ENCODE data around the gene CRACR2A. TPM values are rescaled to one million over a fixed set of nuclear protein-coding genes. Genes with fewer than 3 reads are reported as not detected.

The CRACR2A gene
- polyA plus RNA-seq, 2 of the 4 experiments (the other 2 are of a cell fraction): 1.1 to 3.8 TPM

GRCh38 chr12:3617565-3617964 lies 135.3 kb downstream of the CRACR2A start:
- no peak for FAIRE-seq
- Histone ChIP-seq H3K4me1 (no peaks in the 10 kb centered on the region), H3K9me3 (no peaks in the 10 kb centered on the region), H3K4me2 (no peak overlapping the region), H3K27ac (no peak overlapping the region), H3K4me3 (no peak overlapping the region)
- no peak for DNase-seq (ENCODE audit: low read depth in 1 of 2, low spot score in 1 of 2)
- no peak for ATAC-seq
- WGBS (ENCODE audit: missing lambda C conversion rate): 50% methylated on average over 4 of the region's 4 CpGs
- CTCF ChIA-PET: interaction anchor here (1.4 to 1.8 kb wide), 3 partner anchors 10 to 317 kb away, joined by 3 to 7 read pairs (median 6); no protein-coding TSS in a partner anchor
- TF ChIP-seq MAZ (IDR thresholded peaks at IDR 0.05; ENCODE audit: borderline replicate concordance, low read depth, low read length) (no peak), RAD21 (conservative IDR thresholded peaks at IDR 0.05 in 1 of 2, IDR thresholded peaks at IDR 0.05 in 1 of 2) (no peak), PBX3 (IDR thresholded peaks at IDR 0.05) (no peak), FOSB (CRISPR knock-in tag; IDR thresholded peaks at IDR 0.05) (no peak), SMC3 (IDR thresholded peaks at IDR 0.05) (no peak), HEYL (CRISPR knock-in tag; IDR thresholded peaks at IDR 0.05) (no peak), CHD2 (IDR thresholded peaks at IDR 0.05; ENCODE audit: low read length, partially characterized antibody) (no peak), TP53 (CRISPR knock-in tag; IDR thresholded peaks at IDR 0.05) (no peak), EP300 (IDR thresholded peaks at IDR 0.05) (no peak), FOXS1 (CRISPR knock-in tag; IDR thresholded peaks at IDR 0.05) (no peak), RNF2 (IDR thresholded peaks at IDR 0.05; ENCODE audit: borderline replicate concordance, low read depth) (no peak), JUN (IDR thresholded peaks at IDR 0.05) (no peak), ESRRA (IDR thresholded peaks at IDR 0.05; ENCODE audit: borderline replicate concordance, low read length) (no peak)
- POLR2A ChIA-PET: no interaction called here

- H3K4me2 ChIP-seq: no peak overlapping the region
- POLR2A ChIA-PET: no interaction called here
- no peak for ATAC-seq
Observed at GRCh38 chr12:3615862-3616261, 137.0 kb downstream of the CRACR2A start.

More at GRCh38 chr12:3615862-3616261, 137.0 kb downstream of the CRACR2A start:
- CTCF ChIA-PET: interaction anchor here (1.6 to 1.8 kb wide), 2 partner anchors 161 to 315 kb away, joined by 6 to 7 read pairs; no protein-coding TSS in a partner anchor
- no peaks in the 10 kb centered on the region for H3K4me1 ChIP-seq
- H3K4me3 ChIP-seq: no peak overlapping the region
- TF ChIP-seq RCOR1 (IDR thresholded peaks at IDR 0.05; ENCODE audit: low read depth, low read length): no peak
- TF ChIP-seq REST (IDR thresholded peaks at IDR 0.05): no peak
- TF ChIP-seq SREBF2 (IDR thresholded peaks at IDR 0.05): no peak
- no peak for TF ChIP-seq EP300 (IDR thresholded peaks at IDR 0.05)
- TF ChIP-seq HEYL (CRISPR knock-in tag; IDR thresholded peaks at IDR 0.05): no peak
- no peak for TF ChIP-seq POLR2A (IDR thresholded peaks at IDR 0.05; ENCODE audit: low read length)
- no peak for TF ChIP-seq ZC3H11A (IDR thresholded peaks at IDR 0.05)
- TF ChIP-seq ATOH8 (CRISPR knock-in tag; IDR thresholded peaks at IDR 0.05; ENCODE audit: low read depth): no peak
- TF ChIP-seq TFCP2L1 (CRISPR knock-in tag; IDR thresholded peaks at IDR 0.05): no peak
- no peak for TF ChIP-seq GATA3 (IDR thresholded peaks at IDR 0.05; ENCODE audit: borderline replicate concordance)
- TF ChIP-seq FOSB (CRISPR knock-in tag; IDR thresholded peaks at IDR 0.05): no peak
- TF ChIP-seq MAZ (IDR thresholded peaks at IDR 0.05; ENCODE audit: borderline replicate concordance, low read depth, low read length): no peak
- no peak for TF ChIP-seq EHMT2 (IDR thresholded peaks at IDR 0.05; ENCODE audit: low read depth)
- no peak for TF ChIP-seq HMGXB4 (CRISPR knock-in tag; IDR thresholded peaks at IDR 0.05; ENCODE audit: borderline replicate concordance)
- TF ChIP-seq HES2 (IDR thresholded peaks at IDR 0.05): no peak
- TF ChIP-seq JUNB (IDR thresholded peaks at IDR 0.05): no peak
- no peak for TF ChIP-seq ZNF302 (CRISPR knock-in tag; IDR thresholded peaks at IDR 0.05)
- no peak for TF ChIP-seq CBX8 (IDR thresholded peaks at IDR 0.05)
- FAIRE-seq: no peak
- H3K9me3 ChIP-seq: no peaks in the 10 kb centered on the region
- H3K27ac ChIP-seq: no peak overlapping the region
- WGBS (ENCODE audit: missing lambda C conversion rate): 52% methylated on average over 5 of the region's 5 CpGs
- DNase-seq (ENCODE audit: low read depth in 1 of 2, low spot score in 1 of 2): no peak

Measured in A549 (cell line).